Smooth muscle cell (in vitro differentiated cells): ENCODE measurements around the gene DIPK1B. TPM values are rescaled to one million over a fixed set of nuclear protein-coding genes. Genes with fewer than 3 reads are reported as not detected.

ENCODE experiments used
- DNase-seq: peaks from one replicate; lab custom pipeline; 2025; ENCODE audit not compliant: unreplicated experiment; lab: John Stamatoyannopoulos, UW
- H2AFZ ChIP-seq: fragments of 200-600 bp; sonication (generic); 2 replicates; pipeline ENCODE4 v1.6.0; 2016; ENCODE audit warnings: antibody characterized with exemption, low read depth, mild to moderate bottlenecking
- H3F3A ChIP-seq: fragments of 200-600 bp; sonication (generic); 2 replicates; pipeline ENCODE4 v1.6.0; 2017; ENCODE audit warnings: antibody characterized with exemption, low read depth
- H3K27ac ChIP-seq: fragments of 200-600 bp; sonication (generic); 2 replicates; pipeline ENCODE4 v1.5.1; 2016; ENCODE audit warnings: low read depth, mild to moderate bottlenecking
- H3K27me3 ChIP-seq: fragments of 200-600 bp; sonication (generic); 2 replicates; pipeline ENCODE4 v1.6.1; 2016; ENCODE audit warnings: low read depth, mild to moderate bottlenecking
- H3K36me3 ChIP-seq: fragments of 200-600 bp; sonication (generic); 2 replicates; pipeline ENCODE4 v1.5.1; 2016; ENCODE audit warnings: low read depth
- H3K4me1 ChIP-seq: fragments of 200-600 bp; sonication (generic); 2 replicates; pipeline ENCODE4 v1.5.1; 2016; ENCODE audit warnings: low read depth
- H3K4me2 ChIP-seq: fragments of 200-600 bp; sonication (generic); 2 replicates; pipeline ENCODE4 v1.6.0; 2016; ENCODE audit warnings: mild to moderate bottlenecking
- H3K4me3 ChIP-seq: fragments of 200-600 bp; sonication (generic); 2 replicates; pipeline ENCODE4 v1.5.1; 2016; ENCODE audit warnings: mild to moderate bottlenecking
- H3K79me2 ChIP-seq: fragments of 200-600 bp; sonication (generic); 2 replicates; pipeline ENCODE4 v1.6.0; 2016; ENCODE audit warnings: low read depth, mild to moderate bottlenecking
- H3K9ac ChIP-seq: fragments of 200-600 bp; sonication (generic); 2 replicates; pipeline ENCODE4 v1.6.0; 2016; ENCODE audit warnings: low read depth
- H3K9me3 ChIP-seq: fragments of 200-600 bp; sonication (generic); replicated peaks from 2 replicates; pipeline ENCODE4 v1.5.1; 2016; ENCODE audit warnings: low read depth
- H4K20me1 ChIP-seq: fragments of 200-600 bp; sonication (generic); 2 replicates; pipeline ENCODE4 v1.6.0; 2016; ENCODE audit warnings: low read depth
- WGBS: methylation state at CpG from one replicate; pipeline ENCODE4 v1.1.7; 2016; ENCODE audit warnings: low lambda C conversion rate; 5-methylcytosine and 5-hydroxymethylcytosine counted together
- polyA plus RNA-seq: library from polyadenylated mRNA; unstranded; fragments of >200 nt; fragmentation: Nextera tagmentation; extraction: Ambion mirVana; gene quantifications from 2 replicates; pipeline ENCODE4 v1.2.1, GENCODE V29; 2016
- total RNA-seq: library from RNA; depleted of rRNA; stranded (reverse); fragments of >200 nt; gene quantifications from 2 replicates; pipeline ENCODE4 v1.2.3, GENCODE V29; 2014
- TF ChIP-seq, protein P1 (sequence below): fragments of 200-600 bp; sonication (generic); IDR thresholded peaks from 2 replicates; pipeline ENCODE4 v1.5.1; 2017; ENCODE audit warnings: borderline replicate concordance, mild to moderate bottlenecking, antibody characterized with exemption; ENCODE audit not compliant: insufficient read depth, poor library complexity, severe bottlenecking

DIPK1B gene
- total and polyA plus RNA-seq, 2 experiments from 2014 or later, result 14.6 to 58.5 TPM

DNA sequence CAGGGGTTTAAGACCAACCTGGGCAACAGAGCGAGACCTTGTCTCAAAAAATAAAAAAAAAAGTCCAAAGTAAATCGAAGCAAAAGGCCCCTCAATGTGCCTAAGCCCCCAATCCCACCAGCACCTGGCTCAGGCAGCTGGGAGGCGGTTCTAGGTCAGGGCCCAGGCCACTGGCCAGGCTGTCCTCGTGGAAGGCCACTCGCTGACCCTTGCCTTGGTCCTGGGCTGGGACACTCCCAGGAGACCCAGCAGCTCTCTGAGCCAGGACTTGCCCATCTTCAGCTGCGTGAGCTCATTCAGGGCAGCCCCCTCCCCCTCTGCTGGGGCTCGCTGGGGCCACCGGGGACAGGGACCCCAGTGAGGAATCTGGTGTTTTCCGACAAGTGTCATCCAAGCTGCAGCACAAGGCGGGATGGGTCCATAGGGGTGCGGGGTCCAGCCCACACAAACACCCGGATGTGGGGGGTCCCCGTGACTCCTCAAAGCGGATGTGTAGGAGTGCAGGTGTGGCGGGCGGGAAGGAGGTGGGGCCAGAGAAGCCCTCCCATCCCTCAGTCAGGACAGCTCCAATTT lies 29.1 kb upstream of the DIPK1B start:
- peaks cover 11% of the 10 kb centered on the region for H3K4me1 ChIP-seq
- H3K27ac ChIP-seq, result no peak overlapping the region
- H4K20me1 ChIP-seq, result peaks cover 77% of the 10 kb centered on the region
- H3K9ac ChIP-seq, result no peak overlapping the region
- no peaks in the 10 kb centered on the region for H3K27me3 ChIP-seq
- no peak overlapping the region for H2AFZ ChIP-seq
- H3K4me3 ChIP-seq, result no peak overlapping the region
- no peak for DNase-seq
- no peaks in the 10 kb centered on the region for H3K36me3 ChIP-seq
- TF ChIP-seq, protein P1, sequence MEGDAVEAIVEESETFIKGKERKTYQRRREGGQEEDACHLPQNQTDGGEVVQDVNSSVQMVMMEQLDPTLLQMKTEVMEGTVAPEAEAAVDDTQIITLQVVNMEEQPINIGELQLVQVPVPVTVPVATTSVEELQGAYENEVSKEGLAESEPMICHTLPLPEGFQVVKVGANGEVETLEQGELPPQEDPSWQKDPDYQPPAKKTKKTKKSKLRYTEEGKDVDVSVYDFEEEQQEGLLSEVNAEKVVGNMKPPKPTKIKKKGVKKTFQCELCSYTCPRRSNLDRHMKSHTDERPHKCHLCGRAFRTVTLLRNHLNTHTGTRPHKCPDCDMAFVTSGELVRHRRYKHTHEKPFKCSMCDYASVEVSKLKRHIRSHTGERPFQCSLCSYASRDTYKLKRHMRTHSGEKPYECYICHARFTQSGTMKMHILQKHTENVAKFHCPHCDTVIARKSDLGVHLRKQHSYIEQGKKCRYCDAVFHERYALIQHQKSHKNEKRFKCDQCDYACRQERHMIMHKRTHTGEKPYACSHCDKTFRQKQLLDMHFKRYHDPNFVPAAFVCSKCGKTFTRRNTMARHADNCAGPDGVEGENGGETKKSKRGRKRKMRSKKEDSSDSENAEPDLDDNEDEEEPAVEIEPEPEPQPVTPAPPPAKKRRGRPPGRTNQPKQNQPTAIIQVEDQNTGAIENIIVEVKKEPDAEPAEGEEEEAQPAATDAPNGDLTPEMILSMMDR, result no peak
- H3K4me2 ChIP-seq, result no peak overlapping the region
- H3K9me3 ChIP-seq, result no peaks in the 10 kb centered on the region
- H3F3A ChIP-seq, result peaks cover 6% of the 10 kb centered on the region
- H3K79me2 ChIP-seq, result peaks cover 31% of the 10 kb centered on the region
- WGBS, result 94% methylated on average over 16 of the region's 16 CpGs

DNA sequence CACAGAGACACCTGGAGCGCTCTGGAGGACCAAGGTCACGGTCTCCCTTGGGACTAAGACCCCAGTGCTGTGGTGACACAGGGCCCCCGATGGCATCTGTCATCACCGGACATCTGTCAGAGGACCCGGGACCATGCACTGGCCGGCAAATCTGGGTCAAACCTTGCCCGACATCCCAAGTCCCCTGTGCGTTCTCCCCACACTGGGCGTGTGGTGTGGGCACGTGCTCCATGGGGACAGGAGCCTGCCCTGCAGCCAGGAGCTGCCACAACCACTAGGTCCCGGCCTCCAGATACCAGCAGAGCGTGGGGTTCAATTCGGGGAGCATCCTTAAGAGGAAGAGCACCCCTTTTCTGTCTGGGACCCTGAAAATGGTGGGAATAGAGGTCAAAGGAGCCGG lies 28.6 kb upstream of the DIPK1B start:
- no peak overlapping the region for H3K4me3 ChIP-seq
- 95% methylated on average over 14 of the region's 14 CpGs for WGBS
- peaks cover 10% of the 10 kb centered on the region for H3F3A ChIP-seq
- no peaks in the 10 kb centered on the region for H3K36me3 ChIP-seq
- peaks cover 31% of the 10 kb centered on the region for H3K79me2 ChIP-seq
- H4K20me1 ChIP-seq, result peaks cover 72% of the 10 kb centered on the region
- no peak overlapping the region for H3K27ac ChIP-seq
- DNase-seq, result no peak
- no peaks in the 10 kb centered on the region for H3K9me3 ChIP-seq
- H3K4me1 ChIP-seq, result peaks cover 11% of the 10 kb centered on the region
- H3K27me3 ChIP-seq, result no peaks in the 10 kb centered on the region
- no peak overlapping the region for H3K9ac ChIP-seq
- H3K4me2 ChIP-seq, result no peak overlapping the region
- no peak overlapping the region for H2AFZ ChIP-seq
- TF ChIP-seq, protein P1, result no peak

DNA sequence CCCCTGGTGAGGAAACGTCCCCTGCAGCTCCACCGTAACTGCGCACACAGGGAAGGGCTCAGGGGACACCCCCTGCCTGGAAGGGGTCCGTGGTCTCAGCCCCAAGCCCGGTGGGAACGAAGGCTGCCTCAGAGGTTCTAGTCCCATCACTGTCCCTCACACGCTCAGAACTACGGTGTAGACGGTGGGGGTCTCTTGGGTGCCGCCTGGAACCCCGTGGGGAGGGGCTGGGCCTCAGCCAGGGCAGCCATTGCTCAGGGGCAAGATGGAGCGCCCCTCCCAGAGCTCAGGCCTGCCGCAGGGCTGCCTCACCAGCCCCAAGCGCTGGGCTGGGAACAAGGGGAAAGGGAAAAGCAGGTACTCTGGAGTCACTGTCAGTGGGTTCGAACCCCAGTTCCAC lies 28.0 kb upstream of the DIPK1B start:
- no peak overlapping the region for H3K9ac ChIP-seq
- H3K79me2 ChIP-seq, result peaks cover 31% of the 10 kb centered on the region
- peaks cover 10% of the 10 kb centered on the region for H3F3A ChIP-seq
- no peak overlapping the region for H3K4me3 ChIP-seq
- TF ChIP-seq, protein P1, result no peak
- H3K27me3 ChIP-seq, result no peaks in the 10 kb centered on the region
- H3K36me3 ChIP-seq, result no peaks in the 10 kb centered on the region
- H2AFZ ChIP-seq, result no peak overlapping the region
- no peaks in the 10 kb centered on the region for H3K9me3 ChIP-seq
- WGBS, result 88% methylated on average over 15 of the region's 15 CpGs
- no peak for DNase-seq
- H3K4me1 ChIP-seq, result peaks cover 11% of the 10 kb centered on the region
- no peak overlapping the region for H3K4me2 ChIP-seq
- peaks cover 66% of the 10 kb centered on the region for H4K20me1 ChIP-seq
- no peak overlapping the region for H3K27ac ChIP-seq

DNA sequence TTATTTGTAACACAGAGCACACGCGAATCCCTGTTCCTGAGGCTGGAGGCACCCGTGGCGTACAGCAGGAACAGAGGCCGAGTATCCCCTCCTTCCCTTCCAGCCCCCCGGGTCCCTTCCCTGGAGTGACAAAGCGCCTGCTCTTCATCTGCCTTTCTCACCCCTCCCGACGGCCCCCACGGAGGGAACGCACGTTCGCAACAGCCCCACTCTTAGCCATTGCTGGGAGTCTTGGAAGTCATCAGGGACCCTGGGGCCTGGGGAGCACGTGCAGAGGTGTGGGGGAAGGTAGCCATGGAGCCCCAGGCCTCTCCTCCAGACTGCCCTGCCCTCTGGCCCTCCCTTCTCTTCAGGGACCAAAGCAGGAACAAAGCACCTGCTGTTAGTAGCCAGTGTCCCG lies 27.6 kb upstream of the DIPK1B start:
- H3K9me3 ChIP-seq, result no peaks in the 10 kb centered on the region
- DNase-seq, result no peak
- H3K4me1 ChIP-seq, result peaks cover 11% of the 10 kb centered on the region
- no peak overlapping the region for H3K27ac ChIP-seq
- H3K4me3 ChIP-seq, result no peak overlapping the region
- no peaks in the 10 kb centered on the region for H3K36me3 ChIP-seq
- H3F3A ChIP-seq, result peaks cover 10% of the 10 kb centered on the region
- peaks cover 31% of the 10 kb centered on the region for H3K79me2 ChIP-seq
- H2AFZ ChIP-seq, result no peak overlapping the region
- TF ChIP-seq, protein P1, result no peak
- no peak overlapping the region for H3K9ac ChIP-seq
- no peak overlapping the region for H3K4me2 ChIP-seq
- WGBS, result 93% methylated on average over 15 of the region's 15 CpGs
- H3K27me3 ChIP-seq, result no peaks in the 10 kb centered on the region
- H4K20me1 ChIP-seq, result peaks cover 61% of the 10 kb centered on the region
